SU-DHL-6 (cell line): ENCODE measurements around the gene SNX10.

Source experiments
- EZH2phosphoT487 ChIP-seq: fragments of 200-600 bp; sonication (generic), shearing (Covaris generic); conservative IDR thresholded peaks from 2 replicates; pipeline ENCODE4 v1.6.1; 2018; ENCODE audit warnings: mild to moderate bottlenecking, antibody characterized with exemption, low read length, moderate library complexity, mixed read lengths
- TF ChIP-seq, protein P1 (sequence below): fragments of 200-600 bp; sonication (generic); IDR thresholded peaks from one replicate; pipeline ENCODE4 v1.5.1; 2017; ENCODE audit warnings: antibody characterized with exemption, mild to moderate bottlenecking, low read length, moderate library complexity; ENCODE audit not compliant: insufficient read depth, poor library complexity, severe bottlenecking

DNA sequence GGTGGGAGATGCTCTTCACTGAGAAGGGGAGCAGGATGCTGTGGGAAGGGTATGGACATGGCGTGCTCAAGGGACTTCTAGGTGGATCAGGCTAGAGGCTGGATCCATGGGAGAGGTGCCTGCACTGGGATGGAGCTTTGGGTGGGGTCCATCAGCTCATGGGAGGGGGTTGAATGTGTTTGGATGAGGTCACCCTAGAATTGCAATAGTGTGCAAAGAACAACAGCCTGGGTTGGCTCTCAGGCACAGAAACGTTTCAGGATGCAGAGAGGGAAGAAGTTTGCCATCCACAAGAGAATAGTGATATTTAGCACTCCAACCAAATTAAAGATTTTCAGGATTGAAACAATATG lies 66.1 kb downstream of the SNX10 start:
- TF ChIP-seq, protein P1, sequence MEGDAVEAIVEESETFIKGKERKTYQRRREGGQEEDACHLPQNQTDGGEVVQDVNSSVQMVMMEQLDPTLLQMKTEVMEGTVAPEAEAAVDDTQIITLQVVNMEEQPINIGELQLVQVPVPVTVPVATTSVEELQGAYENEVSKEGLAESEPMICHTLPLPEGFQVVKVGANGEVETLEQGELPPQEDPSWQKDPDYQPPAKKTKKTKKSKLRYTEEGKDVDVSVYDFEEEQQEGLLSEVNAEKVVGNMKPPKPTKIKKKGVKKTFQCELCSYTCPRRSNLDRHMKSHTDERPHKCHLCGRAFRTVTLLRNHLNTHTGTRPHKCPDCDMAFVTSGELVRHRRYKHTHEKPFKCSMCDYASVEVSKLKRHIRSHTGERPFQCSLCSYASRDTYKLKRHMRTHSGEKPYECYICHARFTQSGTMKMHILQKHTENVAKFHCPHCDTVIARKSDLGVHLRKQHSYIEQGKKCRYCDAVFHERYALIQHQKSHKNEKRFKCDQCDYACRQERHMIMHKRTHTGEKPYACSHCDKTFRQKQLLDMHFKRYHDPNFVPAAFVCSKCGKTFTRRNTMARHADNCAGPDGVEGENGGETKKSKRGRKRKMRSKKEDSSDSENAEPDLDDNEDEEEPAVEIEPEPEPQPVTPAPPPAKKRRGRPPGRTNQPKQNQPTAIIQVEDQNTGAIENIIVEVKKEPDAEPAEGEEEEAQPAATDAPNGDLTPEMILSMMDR = no peak
- TF ChIP-seq EZH2phosphoT487 = no peak
